ENCODE results near the gene RNF113A.
"Not testable (repeated sequence)": the region's sequence is repeated elsewhere in the genome, so short reads cannot be mapped to it uniquely, and the experiment has no call there.

Gene RNF113A

DNA sequence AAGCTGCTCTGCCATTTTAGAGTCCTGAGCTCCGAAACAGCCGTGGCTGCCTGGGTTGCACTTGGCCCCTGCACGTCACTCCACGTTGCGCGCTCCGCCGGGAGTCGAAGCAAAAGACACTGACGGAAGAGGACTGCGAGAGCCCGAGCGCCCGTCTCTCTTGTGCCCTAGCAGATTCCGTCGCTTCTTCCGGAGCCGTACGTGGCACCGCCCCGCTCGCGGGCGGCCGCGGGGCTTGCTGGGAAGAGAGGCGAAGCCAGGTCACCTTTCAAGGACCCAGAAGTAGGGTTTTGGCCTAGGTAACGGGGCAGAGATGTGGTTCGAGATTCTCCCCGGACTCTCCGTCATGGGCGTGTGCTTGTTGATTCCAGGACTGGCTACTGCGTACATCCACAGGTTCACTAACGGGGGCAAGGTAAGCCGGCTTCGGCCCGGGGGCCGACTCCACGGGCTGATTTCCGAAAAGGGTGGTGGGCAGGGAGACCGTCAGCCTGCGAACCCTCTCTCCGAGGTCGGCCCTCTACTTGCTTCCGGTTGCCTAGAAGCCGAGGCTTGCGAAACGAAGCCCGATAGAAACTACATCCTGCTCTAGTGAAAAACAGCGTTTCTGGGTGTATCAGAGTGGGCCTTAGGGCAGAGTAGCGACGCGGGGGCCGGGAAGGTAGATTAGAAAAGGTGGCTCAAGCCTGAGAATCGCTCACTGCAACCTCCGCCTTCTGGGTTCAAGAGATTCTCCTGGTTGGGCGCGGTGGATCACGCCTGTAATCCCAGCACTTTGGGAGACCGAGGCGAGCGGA is at the start of gene RNF113A, which contains the start of gene NDUFA1:
Gene RNF113A, minus strand, starts transcription at position 135 of the 797 bp plus-strand sequence. Its CDS starts 120 bp downstream, at position 15.
Gene NDUFA1, plus strand, starts transcription at position 234 of the 797 bp plus-strand sequence. Its CDS starts 80 bp downstream, at position 314.
- DNase-seq: peak; percentile 67 to 76

GRCh38 chrX:119919835-119920585 is 48.5 kb upstream of the RNF113A start:
- DNase-seq: no peak

- no peak for DNase-seq
Measured at GRCh38 chrX:119917877-119918276, 46.3 kb upstream of the RNF113A start.

DNA sequence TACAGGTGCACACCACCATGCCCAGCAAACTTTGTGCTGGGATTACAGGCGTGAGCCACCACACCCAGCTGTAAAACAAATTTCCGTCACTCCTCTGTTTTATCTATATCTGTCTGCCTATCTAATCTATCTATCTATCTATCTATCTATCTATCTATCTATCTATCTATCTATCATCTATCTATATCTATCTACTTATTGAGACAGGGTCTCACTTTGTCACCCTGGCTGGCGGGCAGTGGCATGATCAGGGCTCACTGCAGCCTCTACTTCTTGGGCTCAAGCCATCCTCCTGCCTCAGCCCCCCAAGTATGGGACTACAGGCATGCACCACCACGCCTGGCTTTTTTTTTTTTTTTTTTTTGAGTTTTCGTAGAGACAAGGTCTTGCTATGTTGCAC is 44.8 kb upstream of the RNF113A start:
- DNase-seq: no peak

- no peak for DNase-seq
Measured at GRCh38 chrX:119900976-119901375, 29.4 kb upstream of the RNF113A start.

- DNase-seq: peak in 1 of 2 donors; percentile 31
Measured at GRCh38 chrX:119899125-119899524, 27.6 kb upstream of the RNF113A start.

DNA sequence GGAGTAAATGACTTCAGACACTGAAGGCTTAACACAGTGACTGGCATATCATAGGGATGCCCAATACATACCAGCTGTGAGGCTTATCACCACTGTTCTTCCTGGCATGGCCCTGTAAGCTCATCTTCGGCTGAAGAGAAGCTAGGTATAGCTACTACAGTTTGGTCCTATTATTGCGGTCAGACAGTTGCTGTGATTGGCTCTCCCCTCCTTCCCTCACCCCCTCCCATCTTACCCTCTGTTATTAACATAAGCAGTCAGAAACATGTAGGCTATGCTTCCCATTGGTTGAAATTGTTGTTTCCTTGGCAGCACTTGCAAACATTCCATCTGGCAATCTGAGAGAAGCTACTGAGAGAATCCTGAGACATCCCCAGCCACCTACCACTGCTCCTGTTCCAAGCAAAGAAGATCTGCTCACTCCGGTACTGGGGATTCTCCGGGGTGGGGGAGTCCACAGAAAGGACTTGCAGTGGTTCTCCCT is 24.4 kb upstream of the RNF113A start, which contains the start of gene AKAP14:
Gene AKAP14, plus strand, starts transcription at position 51 of the 484 bp plus-strand sequence. CDS start 7,331 bp downstream, outside the sequence.
- no peak for DNase-seq

- DNase-seq: not testable (repeated sequence)
Measured at GRCh38 chrX:119891961-119892692, 20.6 kb upstream of the RNF113A start.

DNA sequence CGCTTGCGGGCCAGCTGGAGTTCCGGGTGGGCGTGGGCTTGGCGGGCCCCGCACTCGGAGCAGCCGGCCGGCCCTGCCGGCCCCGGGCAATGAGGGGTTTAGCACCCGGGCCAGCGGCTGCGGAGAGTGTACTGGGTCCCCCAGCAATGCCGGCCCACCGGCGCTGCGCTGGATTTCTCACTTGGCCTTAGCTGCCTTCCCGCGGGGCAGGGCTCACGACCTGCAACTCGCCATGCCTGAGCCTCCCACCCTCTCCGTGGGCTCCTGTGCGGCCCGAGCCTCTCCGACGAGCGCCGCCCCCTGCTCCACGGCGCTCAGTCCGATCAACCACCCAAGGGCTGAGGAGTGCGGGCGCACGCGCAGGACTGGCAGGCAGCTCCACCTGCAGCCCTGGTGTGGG is 19.1 kb upstream of the RNF113A start:
- not testable (repeated sequence) for DNase-seq

DNA sequence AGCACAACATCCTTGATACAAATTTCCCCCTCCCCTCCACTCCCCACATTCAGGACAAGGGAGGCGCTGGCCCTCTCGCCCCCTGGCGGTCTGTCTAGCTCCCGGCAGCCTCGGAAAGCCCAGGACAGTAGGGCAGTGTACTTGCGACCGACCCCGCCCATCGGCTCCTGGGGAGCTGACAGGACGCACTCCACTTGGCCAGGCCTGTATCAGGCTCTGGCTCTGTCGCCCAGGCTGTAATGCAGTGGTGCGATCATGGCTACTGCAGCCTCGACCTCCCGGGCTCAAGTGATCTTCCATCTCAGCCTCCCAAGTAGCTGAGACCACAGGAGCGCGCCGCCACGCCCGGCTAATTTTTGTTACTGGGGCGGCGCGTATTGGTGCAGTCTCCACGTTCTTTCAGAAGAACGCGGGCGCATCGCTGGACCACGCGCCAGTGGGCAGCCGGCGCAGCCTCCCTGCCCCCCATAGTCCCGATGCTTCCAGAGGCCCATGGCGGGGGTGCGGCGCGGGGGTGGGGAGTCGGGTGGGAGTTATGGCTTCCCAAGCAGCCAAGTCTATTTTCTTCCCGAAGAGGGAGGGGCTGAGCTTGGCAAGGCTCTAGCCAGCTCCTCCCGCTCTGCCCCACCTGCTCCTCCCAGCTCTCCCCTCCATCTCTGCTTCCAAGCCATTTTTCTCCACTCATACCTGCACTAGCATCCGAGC is 16.3 kb upstream of the RNF113A start:
- DNase-seq: peak; percentile 15 to 39

DNA sequence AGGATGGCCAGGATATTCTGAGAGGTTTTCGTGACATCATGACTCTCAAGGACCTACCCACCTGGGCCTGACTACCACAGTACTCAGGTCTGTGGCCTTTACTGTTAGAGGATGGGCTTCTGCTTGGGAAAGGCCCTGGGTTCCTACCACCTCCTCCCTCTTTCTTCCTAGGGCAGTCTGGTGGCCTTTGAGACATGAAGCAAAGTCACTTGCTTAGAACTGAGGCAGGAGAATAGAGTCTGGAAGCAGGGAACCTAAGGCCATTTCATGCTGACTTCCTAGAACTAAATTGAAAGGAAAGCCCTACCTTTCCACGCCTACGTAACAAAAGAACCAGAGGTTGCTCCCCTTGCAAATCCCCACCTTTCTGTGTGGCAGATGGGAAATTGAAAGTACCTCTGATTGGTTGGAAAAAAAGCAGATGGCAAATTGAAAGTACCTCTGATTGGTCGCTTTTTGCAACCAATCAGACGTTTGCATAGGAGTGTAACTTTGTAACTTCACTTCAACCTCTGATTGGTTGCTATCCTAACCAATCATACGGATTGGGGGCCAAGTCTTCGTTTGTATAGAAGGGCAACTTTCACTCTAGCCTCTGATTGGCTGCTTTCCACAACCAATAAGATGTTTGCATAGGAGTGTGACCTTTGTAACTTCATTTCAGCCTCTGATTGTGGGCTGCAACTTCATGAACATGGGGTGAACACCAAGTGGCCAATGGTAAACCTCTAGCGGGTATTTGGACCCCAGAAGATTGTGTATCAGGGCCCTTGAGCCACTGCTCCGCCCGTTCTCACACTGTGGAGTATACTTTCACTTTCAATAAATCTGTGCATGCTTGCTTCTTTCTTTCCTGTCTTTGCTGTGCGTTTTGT is 14.3 kb upstream of the RNF113A start:
- no peak for DNase-seq

DNA sequence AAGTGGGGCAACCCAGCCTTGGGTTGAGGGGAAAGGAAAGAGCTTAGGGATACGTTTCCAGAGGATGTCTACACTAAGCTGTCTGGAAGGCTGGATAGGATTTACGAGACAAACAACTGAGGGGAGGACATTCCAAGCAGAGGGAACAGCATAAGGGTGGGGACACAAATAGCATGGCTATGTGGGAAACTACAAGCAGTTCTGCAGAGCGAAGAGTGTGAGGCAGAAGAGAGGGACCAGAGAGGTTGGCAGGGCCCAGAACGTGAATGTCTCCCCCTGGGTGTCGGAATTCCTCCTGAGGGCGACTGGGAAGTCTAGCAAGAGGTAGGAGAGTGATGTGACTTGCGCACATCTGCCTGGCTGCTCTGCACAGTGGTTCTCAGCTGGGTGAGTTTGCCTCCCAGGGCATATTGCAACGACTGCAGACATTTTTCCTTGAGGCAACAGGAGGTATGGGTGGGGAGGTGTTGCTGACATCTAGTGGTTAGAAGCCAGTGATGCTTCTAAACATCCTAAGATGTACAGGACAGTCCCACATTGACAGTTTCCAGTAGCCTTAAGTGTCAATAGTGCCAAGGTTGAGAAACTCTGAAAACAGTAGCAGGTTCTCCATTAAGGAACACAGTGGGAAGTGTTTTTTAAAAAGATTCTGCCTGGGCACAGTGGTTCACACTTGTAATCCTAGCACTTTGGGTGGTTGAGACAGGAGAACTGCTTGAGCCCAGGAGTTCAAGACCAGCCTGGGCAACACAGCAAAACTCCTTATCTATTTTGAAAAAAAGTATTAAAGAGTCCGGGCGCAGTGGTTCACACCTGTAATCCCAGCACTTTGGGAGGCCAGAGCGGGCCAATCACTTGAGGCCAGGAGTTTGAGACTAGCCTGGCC is 9.3 kb upstream of the RNF113A start:
- DNase-seq: peak in 1 of 2 donors; percentile 15

GRCh38 chrX:119880076-119880475 is 8.5 kb upstream of the RNF113A start:
- DNase-seq: no peak

DNA sequence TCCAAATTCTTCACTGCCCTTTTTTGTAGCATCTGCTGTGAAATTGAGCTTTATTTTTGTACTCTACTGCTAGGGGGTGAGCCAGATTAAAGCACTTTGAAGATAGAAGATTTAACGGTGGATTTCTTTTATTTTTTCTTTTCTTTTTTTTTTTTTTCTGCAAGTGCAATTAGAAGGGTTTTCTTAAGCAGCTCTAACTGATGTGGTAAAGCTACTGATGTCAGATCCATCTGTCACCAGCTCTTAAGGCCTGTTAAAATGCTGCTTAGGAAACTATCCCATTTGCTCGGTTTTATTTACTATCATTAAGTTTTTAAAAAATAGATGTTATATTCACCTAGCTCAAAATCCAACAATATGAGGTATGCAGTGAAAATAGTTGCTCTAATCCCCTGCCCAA is 7.2 kb upstream of the RNF113A start:
- no peak for DNase-seq

DNA sequence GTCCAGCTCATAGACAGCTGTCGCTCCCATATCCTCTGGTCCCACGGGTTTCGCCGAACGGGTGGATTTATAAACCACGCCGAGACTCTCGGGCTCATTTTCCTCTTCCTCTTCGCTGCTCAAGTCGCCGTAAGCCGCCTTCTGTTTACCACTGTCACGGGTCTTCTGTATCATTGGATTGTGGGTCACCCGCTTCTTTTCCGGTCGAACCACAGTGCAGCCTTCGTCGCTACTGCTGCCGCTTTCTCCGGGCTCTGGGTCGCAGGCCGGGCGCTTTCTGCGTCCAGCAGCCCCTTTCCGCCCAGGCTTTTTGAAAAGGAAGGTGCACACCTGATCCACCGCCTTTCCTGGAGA is 311 bp downstream of the RNF113A start:
- DNase-seq: no peak

GRCh38 chrX:119870626-119871131 is 854 bp downstream of the RNF113A start:
- DNase-seq: peak in 1 of 2 donors; percentile 0

- DNase-seq: no peak
Measured at GRCh38 chrX:119853444-119853843, 18.1 kb downstream of the RNF113A start.

- peak; percentile 51 to 86 for DNase-seq
Measured at GRCh38 chrX:119852382-119853353, 18.9 kb downstream of the RNF113A start, which contains the start of gene UPF3B. TSS of gene UPF3B (minus strand) at chrX:119852963. CDS start at chrX:119852928, 35 bp downstream.

DNA sequence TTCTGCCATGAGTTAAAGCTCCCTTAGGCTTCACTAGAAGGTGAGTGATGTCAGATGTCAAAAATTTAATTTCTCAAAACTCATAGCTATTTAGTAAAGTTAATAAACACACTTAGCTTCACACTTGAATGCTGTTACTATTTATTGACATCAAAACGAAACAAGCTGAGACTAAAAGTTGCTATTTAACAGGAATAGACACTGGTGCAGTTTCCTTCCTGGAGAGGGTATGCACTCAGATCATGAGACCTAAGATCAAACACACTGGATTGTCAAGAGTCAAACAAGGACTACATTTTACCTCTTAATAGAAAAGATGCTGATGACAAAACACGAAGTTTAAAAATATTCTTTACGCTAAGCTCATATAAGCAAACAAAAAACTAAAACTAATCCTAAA is 37.6 kb downstream of the RNF113A start:
- DNase-seq: no peak

All from bone marrow (tissue), 2 donors.